Measurements from ENCODE around the gene CDH26. TPM values are rescaled to one million over a fixed set of nuclear protein-coding genes. Genes with fewer than 3 reads are reported as not detected.

The CDH26 gene
- total and polyA plus RNA-seq, 2 donors (not counting 1 experiment from before 2014, with no cell fraction given), result 1.8 to 2.3 TPM

DNA sequence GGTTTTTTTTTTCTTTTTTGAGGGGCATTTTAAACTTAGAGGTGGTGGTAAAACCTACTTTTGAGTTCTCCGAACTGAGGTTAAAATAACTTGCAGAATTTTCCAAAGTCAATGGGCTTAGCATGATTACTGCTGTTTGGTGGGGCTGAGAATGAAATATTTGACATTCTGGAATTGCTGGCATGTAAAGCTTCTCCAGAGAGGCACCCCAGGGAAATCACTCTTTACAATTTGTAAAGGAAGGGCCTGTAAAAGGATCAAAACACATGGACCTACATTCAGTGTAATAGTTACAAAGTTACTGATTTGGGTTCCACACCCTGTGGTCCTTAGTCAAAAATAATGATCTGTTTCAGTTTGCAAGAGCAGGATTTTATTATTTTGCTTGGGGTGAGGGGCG is 12.5 kb upstream of the CDH26 start:
- no peak overlapping the region for H3K9ac ChIP-seq (ENCODE audit: low read length)
- peaks cover 13 to 16% of the 10 kb centered on the region in 2 donors for H3K4me1 ChIP-seq (ENCODE audit: control insufficient read depth in 2 of 2, insufficient read depth in 2 of 2, low read length in 2 of 2)
- Mint-ChIP-seq H3K27ac (no peak overlapping the region), H3K4me1 (peaks cover 22% of the 10 kb centered on the region), H3K4me3 (no peak overlapping the region), H3K9me3 (ENCODE audit: insufficient read depth) (no peaks in the 10 kb centered on the region), H3K27me3 (no peaks in the 10 kb centered on the region)
- no peaks in the 10 kb centered on the region for H4K20me1 ChIP-seq (ENCODE audit: control insufficient read depth, insufficient read depth, low read length, poor library complexity, severe bottlenecking)
- no peak for DNase-seq
- POLR2A ChIA-PET, result no interaction called here
- no peak for ATAC-seq (ENCODE audit: low read depth)
- H3K36me3 ChIP-seq (replicated peaks in 1 of 2; ENCODE audit: control extremely low read depth in 1 of 2, control insufficient read depth in 1 of 2, extremely low read depth in 1 of 2, insufficient read depth in 2 of 2, low read length in 1 of 2), result peaks cover 6 to 28% of the 10 kb centered on the region in 2 experiments
- CTCF ChIA-PET, result interaction anchor here (1.7 to 4.1 kb wide), 2 partner anchors 10 to 11 kb away, joined by 5 to 29 read pairs; partner anchors contain the start of gene SYCP2
- no peak overlapping the region for H2AFZ ChIP-seq (ENCODE audit: insufficient read depth, low read depth, low read length, poor library complexity, severe bottlenecking)
- H3K9me3 ChIP-seq (ENCODE audit: control extremely low read depth in 1 of 3, control insufficient read depth in 2 of 3, insufficient read depth in 1 of 3, low read length in 2 of 3), result no peaks in the 10 kb centered on the region
- H3K4me3 ChIP-seq (ENCODE audit: control extremely low read depth in 1 of 5, extremely low read depth in 1 of 5, insufficient read depth in 1 of 5, low read depth in 2 of 5, low read length in 4 of 5), result no peak overlapping the region
- 100% methylated on average over 1 of the region's 2 CpGs for WGBS (ENCODE audit: insufficient coverage)
- H3K27me3 ChIP-seq (replicated peaks in 1 of 4; ENCODE audit: control extremely low read depth in 1 of 4, control insufficient read depth in 3 of 4, insufficient read depth in 4 of 4, low read length in 3 of 4), result no peaks in the 10 kb centered on the region
- H3K79me2 ChIP-seq (ENCODE audit: control insufficient read depth, insufficient read depth, low read length), result peaks cover 12% of the 10 kb centered on the region
- H3K27ac ChIP-seq (ENCODE audit: low read length in 2 of 2), result no peak overlapping the region
- TF ChIP-seq, protein P1, sequence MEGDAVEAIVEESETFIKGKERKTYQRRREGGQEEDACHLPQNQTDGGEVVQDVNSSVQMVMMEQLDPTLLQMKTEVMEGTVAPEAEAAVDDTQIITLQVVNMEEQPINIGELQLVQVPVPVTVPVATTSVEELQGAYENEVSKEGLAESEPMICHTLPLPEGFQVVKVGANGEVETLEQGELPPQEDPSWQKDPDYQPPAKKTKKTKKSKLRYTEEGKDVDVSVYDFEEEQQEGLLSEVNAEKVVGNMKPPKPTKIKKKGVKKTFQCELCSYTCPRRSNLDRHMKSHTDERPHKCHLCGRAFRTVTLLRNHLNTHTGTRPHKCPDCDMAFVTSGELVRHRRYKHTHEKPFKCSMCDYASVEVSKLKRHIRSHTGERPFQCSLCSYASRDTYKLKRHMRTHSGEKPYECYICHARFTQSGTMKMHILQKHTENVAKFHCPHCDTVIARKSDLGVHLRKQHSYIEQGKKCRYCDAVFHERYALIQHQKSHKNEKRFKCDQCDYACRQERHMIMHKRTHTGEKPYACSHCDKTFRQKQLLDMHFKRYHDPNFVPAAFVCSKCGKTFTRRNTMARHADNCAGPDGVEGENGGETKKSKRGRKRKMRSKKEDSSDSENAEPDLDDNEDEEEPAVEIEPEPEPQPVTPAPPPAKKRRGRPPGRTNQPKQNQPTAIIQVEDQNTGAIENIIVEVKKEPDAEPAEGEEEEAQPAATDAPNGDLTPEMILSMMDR (IDR thresholded peaks at IDR 0.05), result no peak
- no peak for TF ChIP-seq EZH2 (IDR thresholded peaks at IDR 0.05; ENCODE audit: borderline replicate concordance, insufficient read depth, low read depth, low read length, poor library complexity, severe bottlenecking)
- H3K4me2 ChIP-seq (replicated peaks; ENCODE audit: low read depth, low read length, poor library complexity, severe bottlenecking), result no peak overlapping the region
- intact Hi-C loops (cut with micrococcal nuclease), result loop anchor here (5.0 kb wide), 1 partner anchor 1282 kb away; no protein-coding TSS in a partner anchor

DNA sequence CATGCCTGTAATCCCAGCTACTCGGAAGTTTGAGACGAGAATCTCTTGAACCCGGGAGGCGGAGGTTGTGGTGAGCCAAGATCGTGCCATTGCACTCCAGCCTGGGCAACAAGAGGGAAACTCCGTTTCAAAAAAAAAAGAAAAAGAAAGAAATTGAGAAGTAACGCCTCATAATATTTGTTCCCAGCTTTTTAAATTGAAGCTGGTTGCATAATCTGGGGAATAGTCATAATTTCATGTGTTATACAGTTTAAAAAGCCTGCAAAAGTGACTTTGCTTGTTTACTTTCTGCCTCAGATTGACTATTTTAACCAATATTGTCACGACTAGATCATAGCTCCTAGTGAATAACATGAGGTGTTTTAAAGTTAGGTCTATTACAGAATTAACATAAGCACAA is 10.8 kb upstream of the CDH26 start:
- no peak overlapping the region for H3K4me3 ChIP-seq (ENCODE audit: control extremely low read depth in 1 of 5, extremely low read depth in 1 of 5, insufficient read depth in 1 of 5, low read depth in 2 of 5, low read length in 4 of 5)
- no peaks in the 10 kb centered on the region for H3K9me3 ChIP-seq (ENCODE audit: control extremely low read depth in 1 of 3, control insufficient read depth in 2 of 3, insufficient read depth in 1 of 3, low read length in 2 of 3)
- no peaks in the 10 kb centered on the region for H4K20me1 ChIP-seq (ENCODE audit: control insufficient read depth, insufficient read depth, low read length, poor library complexity, severe bottlenecking)
- DNase-seq (no peak), ATAC-seq (ENCODE audit: low read depth) (no peak)
- ChIA-PET POLR2A (no interaction called here), CTCF (interaction anchor here (1.3 to 4.1 kb wide), 4 partner anchors 8 to 1949 kb away, joined by 3 to 45 read pairs (median 4); partner anchors contain the start of genes CDH26, FAM217B, PPP1R3D and SYCP2)
- no peak overlapping the region for H3K27ac Mint-ChIP-seq
- H3K27me3 ChIP-seq (replicated peaks in 1 of 4; ENCODE audit: control extremely low read depth in 1 of 4, control insufficient read depth in 3 of 4, insufficient read depth in 4 of 4, low read length in 3 of 4), result no peaks in the 10 kb centered on the region
- no peaks in the 10 kb centered on the region for H3K27me3 Mint-ChIP-seq
- peaks cover under 1% of the 10 kb centered on the region for H3K79me2 ChIP-seq (ENCODE audit: control insufficient read depth, insufficient read depth, low read length)
- H3K9me3 Mint-ChIP-seq (ENCODE audit: insufficient read depth), result no peaks in the 10 kb centered on the region
- no peak overlapping the region for H3K27ac ChIP-seq (ENCODE audit: low read length in 2 of 2)
- peaks cover 4 to 10% of the 10 kb centered on the region in 2 donors for H3K4me1 ChIP-seq (ENCODE audit: control insufficient read depth in 2 of 2, insufficient read depth in 2 of 2, low read length in 2 of 2)
- H3K9ac ChIP-seq (ENCODE audit: low read length), result no peak overlapping the region
- no peak for TF ChIP-seq EZH2 (IDR thresholded peaks at IDR 0.05; ENCODE audit: borderline replicate concordance, insufficient read depth, low read depth, low read length, poor library complexity, severe bottlenecking)
- TF ChIP-seq, protein P1 (IDR thresholded peaks at IDR 0.05), result no peak
- peaks cover 6 to 31% of the 10 kb centered on the region in 2 experiments for H3K36me3 ChIP-seq (replicated peaks in 1 of 2; ENCODE audit: control extremely low read depth in 1 of 2, control insufficient read depth in 1 of 2, extremely low read depth in 1 of 2, insufficient read depth in 2 of 2, low read length in 1 of 2)
- no peak overlapping the region for H3K4me3 Mint-ChIP-seq
- 97% methylated on average over 5 of the region's 8 CpGs for WGBS (ENCODE audit: insufficient coverage)
- H2AFZ ChIP-seq (ENCODE audit: insufficient read depth, low read depth, low read length, poor library complexity, severe bottlenecking), result no peak overlapping the region
- intact Hi-C loops (cut with micrococcal nuclease), result loop anchor here (5.0 kb wide), 1 partner anchor 1280 kb away; no protein-coding TSS in a partner anchor
- no peak overlapping the region for H3K4me2 ChIP-seq (replicated peaks; ENCODE audit: low read depth, low read length, poor library complexity, severe bottlenecking)
- peaks cover 12% of the 10 kb centered on the region for H3K4me1 Mint-ChIP-seq

Measured in B cell (primary cell).